Large intestine (tissue), 3 donors: ENCODE data around the gene IRF4. TPM values are rescaled to one million over a fixed set of nuclear protein-coding genes. Genes with fewer than 3 reads are reported as not detected.

ENCODE experiments used
- DNase-seq, 2 donors: peaks; one replicate each; pipeline versions ENCODE4 v3.0.0 to v3.0.0-alpha.2; 2013
- H3K27ac ChIP-seq: one replicate; pipeline ENCODE4 v1.5.1; 2013; ENCODE audit warnings: low read length
- H3K27me3 ChIP-seq: 2 replicates; pipeline ENCODE4 v1.6.1; 2013; ENCODE audit warnings: low read length; ENCODE audit not compliant: control insufficient read depth, insufficient read depth
- H3K36me3 ChIP-seq: 2 replicates; pipeline ENCODE4 v1.6.1; 2013; ENCODE audit warnings: low read length; ENCODE audit not compliant: control insufficient read depth, insufficient read depth
- H3K4me1 ChIP-seq: one replicate; pipeline ENCODE4 v1.6.1; 2013; ENCODE audit warnings: low read length; ENCODE audit not compliant: control insufficient read depth, insufficient read depth
- H3K4me3 ChIP-seq: one replicate; pipeline ENCODE4 v1.5.1; 2013; ENCODE audit warnings: low read length
- H3K9me3 ChIP-seq: one replicate; pipeline ENCODE4 v1.6.1; 2013; ENCODE audit warnings: mild to moderate bottlenecking, low read depth, low read length, moderate library complexity; ENCODE audit not compliant: control insufficient read depth
- WGBS: methylation state at CpG from one replicate; pipeline ENCODE4 v1.1.5; 2013; ENCODE audit warnings: low lambda C conversion rate; ENCODE audit not compliant: insufficient coverage; 5-methylcytosine and 5-hydroxymethylcytosine counted together
- polyA plus RNA-seq: library from polyadenylated mRNA; unstranded; fragments of 120-200 nt; gene quantifications from one replicate; pipeline ENCODE4 v1.2.1, GENCODE V29; 2013

The IRF4 gene
- polyA plus RNA-seq, 1 donor: 0.21 TPM

- Histone ChIP-seq H3K36me3 (peaks cover 34% of the 10 kb centered on the region), H3K4me1 (no peaks in the 10 kb centered on the region), H3K27me3 (no peaks in the 10 kb centered on the region), H3K4me3 (no peak overlapping the region), H3K9me3 (peaks cover 11% of the 10 kb centered on the region), H3K27ac (no peak overlapping the region)
- no CpG with 5 or more reads among the region's 4 CpGs for WGBS
- DNase-seq: no peak
Measured at GRCh38 chr6:347232-347631, 44.3 kb upstream of the IRF4 start.

- DNase-seq: no peak
- peaks cover 31% of the 10 kb centered on the region for H3K36me3 ChIP-seq
- H3K27me3 ChIP-seq: no peaks in the 10 kb centered on the region
- WGBS: 95% methylated on average over 5 of the region's 27 CpGs
- H3K4me3 ChIP-seq: no peak overlapping the region
- peaks cover 8% of the 10 kb centered on the region for H3K9me3 ChIP-seq
- no peaks in the 10 kb centered on the region for H3K4me1 ChIP-seq
- no peak overlapping the region for H3K27ac ChIP-seq
Measured at GRCh38 chr6:347951-348859, 43.3 kb upstream of the IRF4 start.

DNA sequence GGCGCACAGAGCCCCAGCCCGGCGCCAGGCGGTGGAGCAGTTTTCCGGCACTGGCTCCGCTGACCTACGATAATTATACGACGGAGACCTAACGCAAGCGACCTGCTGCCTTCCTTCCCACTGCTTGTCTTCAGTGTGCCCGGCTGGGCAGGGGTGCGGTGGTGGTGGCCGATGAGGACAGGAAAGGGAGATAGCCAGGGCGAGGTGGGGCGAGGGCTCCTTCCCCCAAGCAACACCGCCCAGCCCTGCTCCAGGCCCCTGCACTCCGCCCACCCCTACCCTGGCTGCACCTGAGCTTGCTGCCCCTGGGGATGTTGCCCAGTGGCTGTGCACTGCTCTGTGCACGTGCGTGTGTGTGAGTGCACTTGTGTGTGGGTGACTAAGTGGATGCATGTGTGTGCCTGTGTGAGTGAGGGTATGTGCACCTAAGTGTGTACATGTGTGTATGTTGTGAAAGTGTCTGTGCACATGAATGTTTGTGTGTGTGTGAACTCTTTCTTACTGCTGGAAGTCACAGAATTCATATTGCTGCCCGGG, 42.6 kb upstream of the IRF4 start:
- H3K4me1 ChIP-seq: no peaks in the 10 kb centered on the region
- H3K9me3 ChIP-seq: peaks cover 5% of the 10 kb centered on the region
- no peaks in the 10 kb centered on the region for H3K27me3 ChIP-seq
- H3K27ac ChIP-seq: no peak overlapping the region
- no peak for DNase-seq
- H3K4me3 ChIP-seq: no peak overlapping the region
- WGBS: no CpG with 5 or more reads among the region's 21 CpGs
- H3K36me3 ChIP-seq: peaks cover 31% of the 10 kb centered on the region

DNA sequence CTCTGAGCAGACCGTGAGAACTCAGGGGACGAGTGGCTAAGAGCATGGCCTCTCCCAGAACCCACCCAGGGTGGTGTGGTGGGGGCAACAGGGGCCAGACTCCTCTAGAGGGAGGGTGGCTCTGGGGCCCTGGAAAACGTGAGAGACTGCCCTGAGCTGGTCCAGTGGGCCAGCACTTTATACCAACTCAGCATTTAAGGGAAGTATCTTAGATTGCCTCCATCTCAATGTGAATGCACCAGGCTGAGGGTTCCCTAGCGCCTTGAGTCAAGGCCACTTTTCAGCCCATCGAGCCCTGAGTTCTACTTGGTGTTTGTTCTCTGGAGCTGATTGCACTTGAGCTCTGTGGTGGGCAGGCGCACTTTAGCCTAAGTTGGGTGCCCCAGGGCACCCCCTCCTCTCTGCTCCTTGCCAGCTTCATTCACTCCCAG, 42.0 kb upstream of the IRF4 start:
- no peak for DNase-seq
- Histone ChIP-seq H3K4me3 (no peak overlapping the region), H3K36me3 (peaks cover 31% of the 10 kb centered on the region), H3K27ac (no peak overlapping the region), H3K4me1 (no peaks in the 10 kb centered on the region), H3K27me3 (no peaks in the 10 kb centered on the region), H3K9me3 (peaks cover 5% of the 10 kb centered on the region)
- WGBS: no CpG with 5 or more reads among the region's 6 CpGs

GRCh38 chr6:350371-350770, 41.2 kb upstream of the IRF4 start:
- H3K27me3 ChIP-seq: no peaks in the 10 kb centered on the region
- H3K9me3 ChIP-seq: peaks cover 5% of the 10 kb centered on the region
- no peaks in the 10 kb centered on the region for H3K4me1 ChIP-seq
- no peak overlapping the region for H3K27ac ChIP-seq
- peaks cover 31% of the 10 kb centered on the region for H3K36me3 ChIP-seq
- H3K4me3 ChIP-seq: no peak overlapping the region
- no peak for DNase-seq
- 85% methylated on average over 4 of the region's 9 CpGs for WGBS

GRCh38 chr6:351011-351866, 40.3 kb upstream of the IRF4 start:
- WGBS: 79% methylated on average over 15 of the region's 31 CpGs
- H3K9me3 ChIP-seq: peaks cover 5% of the 10 kb centered on the region

DNA sequence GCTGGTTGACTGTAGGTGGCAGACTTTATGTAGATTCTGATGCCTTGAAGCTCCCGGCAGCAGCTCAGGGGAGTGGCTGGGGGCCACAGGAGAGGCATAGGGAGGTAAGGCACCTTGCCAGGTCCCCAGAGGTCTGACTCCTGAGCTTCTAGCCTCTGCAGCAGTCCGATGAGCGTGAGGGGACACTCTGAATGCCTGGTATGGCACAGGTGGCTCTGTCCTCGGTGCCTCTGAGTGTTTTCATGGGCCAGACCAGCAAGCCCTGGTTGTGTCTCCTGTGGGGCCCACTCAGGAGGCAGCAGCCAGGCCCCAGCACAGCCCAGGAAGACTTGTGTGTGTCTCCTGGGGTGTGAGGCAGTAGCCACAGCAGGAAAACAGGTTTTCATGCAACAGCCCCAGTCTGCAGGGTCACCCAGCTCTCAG, 39.7 kb upstream of the IRF4 start:
- H3K4me3 ChIP-seq: no peak overlapping the region
- no peak for DNase-seq
- H3K27ac ChIP-seq: no peak overlapping the region
- no peaks in the 10 kb centered on the region for H3K4me1 ChIP-seq
- H3K9me3 ChIP-seq: peaks cover 5% of the 10 kb centered on the region
- H3K36me3 ChIP-seq: peaks cover 24% of the 10 kb centered on the region
- H3K27me3 ChIP-seq: no peaks in the 10 kb centered on the region
- WGBS: no CpG with 5 or more reads among the region's 4 CpGs

More at GRCh38 chr6:351011-351866, 40.3 kb upstream of the IRF4 start:
- H3K4me1 ChIP-seq: no peaks in the 10 kb centered on the region
- no peaks in the 10 kb centered on the region for H3K27me3 ChIP-seq
- H3K27ac ChIP-seq: no peak overlapping the region
- no peak overlapping the region for H3K4me3 ChIP-seq
- peaks cover 31% of the 10 kb centered on the region for H3K36me3 ChIP-seq
- DNase-seq: no peak

DNA sequence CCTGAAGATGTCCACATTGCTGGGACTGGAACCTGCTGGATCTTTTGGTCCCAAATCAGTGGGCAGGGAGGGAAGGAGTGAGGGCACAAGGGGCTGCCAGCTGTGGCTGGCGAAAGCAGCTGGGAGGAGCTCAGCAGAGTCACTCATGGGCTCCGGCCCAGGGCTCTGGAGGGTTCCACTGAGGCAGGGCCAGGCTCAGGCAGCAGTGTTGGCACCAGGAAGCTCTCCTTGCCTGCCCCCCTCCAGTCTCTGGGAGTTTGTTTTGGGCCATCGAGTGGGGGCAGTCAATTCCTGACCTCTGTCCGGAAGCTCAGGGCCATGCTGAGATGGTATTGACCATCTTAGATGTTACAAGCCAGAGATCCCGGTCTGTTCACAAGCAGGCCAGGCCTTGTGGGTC, 39.1 kb upstream of the IRF4 start:
- Histone ChIP-seq H3K36me3 (peaks cover 21% of the 10 kb centered on the region), H3K4me1 (no peaks in the 10 kb centered on the region), H3K4me3 (no peak overlapping the region), H3K27ac (no peak overlapping the region), H3K9me3 (peaks cover 8% of the 10 kb centered on the region), H3K27me3 (no peaks in the 10 kb centered on the region)
- no peak for DNase-seq
- WGBS: no CpG with 5 or more reads among the region's 5 CpGs

DNA sequence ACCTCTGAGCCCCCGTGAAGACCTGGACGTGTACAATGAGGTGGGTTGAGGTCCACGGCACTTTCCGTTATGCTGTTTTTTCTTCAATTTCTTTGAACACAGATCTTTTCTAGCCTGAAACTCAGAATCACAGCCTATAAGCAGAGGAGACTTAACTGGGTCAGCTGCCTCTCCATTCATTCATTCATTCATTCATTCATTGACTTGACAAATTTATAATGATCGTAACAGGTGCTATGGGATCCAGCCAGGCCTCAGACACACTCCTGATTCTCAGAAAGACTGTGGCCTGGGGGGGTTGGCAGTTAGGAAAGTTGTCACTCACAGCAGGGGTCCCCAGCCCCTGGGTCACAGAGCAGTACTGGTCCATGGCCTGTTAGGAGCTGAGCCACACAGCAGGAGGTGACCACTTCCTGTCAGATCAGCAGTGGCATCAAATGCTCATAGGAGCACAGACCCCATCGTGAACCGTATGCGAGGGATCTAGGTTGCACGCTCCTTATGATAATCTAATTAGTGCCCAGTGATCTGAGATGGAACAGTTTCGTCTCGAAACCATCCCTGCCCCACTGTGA, 38.6 kb upstream of the IRF4 start:
- Histone ChIP-seq H3K4me1 (no peaks in the 10 kb centered on the region), H3K27me3 (no peaks in the 10 kb centered on the region), H3K9me3 (peaks cover 8% of the 10 kb centered on the region), H3K27ac (no peak overlapping the region), H3K4me3 (no peak overlapping the region), H3K36me3 (peaks cover 17% of the 10 kb centered on the region)
- WGBS: 100% methylated on average over 2 of the region's 11 CpGs
- no peak for DNase-seq
